ENCODE data around the gene DHRS9.

DHRS9 gene

DNA sequence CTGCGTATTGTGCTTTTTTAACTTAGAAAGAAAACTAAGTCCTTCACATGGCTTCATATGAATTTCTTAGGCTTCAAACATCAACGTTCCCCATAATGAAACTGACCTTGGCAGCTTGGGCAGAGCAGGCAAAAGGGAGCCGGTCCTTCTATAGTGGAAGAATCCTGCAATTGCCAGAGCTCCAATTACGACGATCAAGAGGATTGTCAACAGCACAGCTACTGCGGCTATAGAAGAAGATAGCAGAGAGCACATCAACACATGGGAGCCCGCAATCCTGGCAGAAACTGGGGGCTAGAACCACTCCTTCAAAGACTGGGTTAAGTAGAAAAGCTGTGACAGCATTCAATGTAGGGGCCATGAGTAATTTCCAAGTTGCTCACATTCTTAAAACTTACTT, 69.8 kb downstream of the DHRS9 start:
- DNase-seq = no peak

DNA sequence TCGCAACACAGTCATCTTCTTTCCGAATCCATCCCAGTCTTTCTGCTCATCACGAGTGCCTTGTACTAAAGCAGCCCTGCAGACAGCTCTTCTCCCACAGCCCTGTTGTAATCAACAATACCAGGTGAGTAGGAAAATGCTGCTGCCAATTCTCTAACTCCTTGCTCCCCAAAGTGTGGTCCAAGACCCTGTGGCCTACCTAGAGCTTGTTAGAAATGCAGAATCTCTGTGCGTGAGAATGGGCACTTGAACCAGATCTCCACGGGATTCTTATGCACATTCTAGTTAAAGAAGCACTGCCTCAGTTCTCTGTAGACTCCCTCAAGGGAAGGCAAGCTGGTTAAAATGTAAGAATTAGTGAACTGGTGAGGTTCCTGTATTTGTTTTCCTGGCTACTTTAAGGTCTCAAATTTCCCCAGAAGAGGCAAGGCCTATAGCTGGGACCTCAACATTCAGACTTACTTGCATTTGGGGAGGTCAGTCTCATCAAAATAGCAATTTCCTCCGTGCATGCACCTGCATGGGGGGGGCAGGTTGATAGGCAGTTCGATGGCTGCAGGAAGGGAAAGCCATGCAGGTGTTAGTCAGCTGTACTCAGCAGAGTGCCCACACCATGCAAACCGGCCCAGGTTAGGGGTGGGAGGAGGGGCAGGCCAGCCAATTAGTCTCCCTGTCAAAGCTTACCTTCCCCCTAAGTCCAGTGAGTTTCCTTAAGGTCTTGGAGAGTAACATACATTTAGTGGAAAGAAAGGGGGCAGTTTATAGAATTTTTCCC, 70.8 kb downstream of the DHRS9 start:
- DNase-seq = no peak

DNA sequence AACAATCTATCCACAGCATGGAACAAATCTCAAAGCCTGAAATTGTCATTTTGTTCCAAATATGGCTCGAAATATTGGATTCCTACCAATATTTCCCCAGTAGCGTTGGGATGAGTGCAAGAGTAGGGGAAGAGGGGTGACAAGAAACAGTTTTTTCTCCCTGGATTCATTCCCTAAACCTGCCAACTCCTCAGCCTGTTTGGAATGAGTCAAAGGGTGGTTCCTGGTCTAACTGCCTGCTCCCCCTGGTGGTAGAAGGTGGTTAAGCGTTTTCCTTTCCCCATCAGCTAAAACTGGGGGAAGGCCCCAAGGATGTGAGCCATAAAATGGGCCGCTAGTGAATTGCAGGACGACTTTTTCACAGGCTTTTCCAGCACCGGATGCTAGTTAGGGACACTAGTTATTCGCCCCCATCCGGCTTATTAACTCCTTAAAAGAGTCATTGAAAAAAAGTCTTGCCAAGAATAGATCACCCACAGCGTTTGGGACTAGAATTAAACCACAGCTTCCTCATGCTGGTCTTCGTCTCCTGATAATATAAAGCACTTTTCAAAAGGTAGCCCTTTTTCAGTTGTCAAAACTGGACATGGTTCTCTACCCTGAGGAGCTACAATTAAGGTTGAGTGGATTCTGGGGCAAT, 72.5 kb downstream of the DHRS9 start:
- peak; percentile 42 for DNase-seq

DNA sequence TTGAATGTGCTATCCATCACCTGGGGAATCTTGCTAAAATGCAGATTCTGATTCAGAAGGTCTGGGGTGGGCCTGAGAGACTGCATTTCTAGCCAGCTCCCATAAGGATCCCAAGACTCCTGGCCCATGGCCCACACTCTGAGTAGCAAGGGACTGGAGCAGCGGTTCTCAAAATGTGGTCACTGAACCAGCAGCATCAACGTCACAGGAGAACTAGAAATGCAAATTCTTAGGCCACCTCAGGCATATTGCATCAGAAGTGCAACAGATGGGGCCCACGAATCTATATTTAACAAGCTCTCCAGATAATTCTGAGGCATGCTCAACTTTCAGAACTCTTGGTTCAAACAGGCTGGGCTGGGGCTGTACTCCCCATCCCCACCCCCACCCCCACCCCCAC, 74.6 kb downstream of the DHRS9 start:
- no peak for DNase-seq
